ENCODE data around the gene MTARC1.

- no peak for TF ChIP-seq SRF (IDR thresholded peaks at IDR 0.05; ENCODE audit: low read depth)
- no peak for TF ChIP-seq CTCF (IDR thresholded peaks at IDR 0.05 in 2 of 3, conservative IDR thresholded peaks at IDR 0.05 in 1 of 3; ENCODE audit: borderline replicate concordance in 1 of 3, insufficient read depth in 1 of 3, low read depth in 2 of 3, low read length in 2 of 3)
- no peak for TF ChIP-seq POLR2A (IDR thresholded peaks at IDR 0.05; ENCODE audit: borderline replicate concordance, extremely low read depth, insufficient read depth, insufficient read length)
These were observed 13.5 kb downstream of the MTARC1 start for GRCh38 chr1:220800262-220800661.
